ENCODE results near the gene DMRTC2. TPM values are rescaled to one million over a fixed set of nuclear protein-coding genes. Genes with fewer than 3 reads are reported as not detected.

Gene DMRTC2
- polyA plus RNA-seq, 3 donors = not detected

Other genes with a start within 250 kb of the DMRTC2 start
- gene CEACAM4, start 218.0 kb upstream of the DMRTC2 start, polyA plus RNA-seq = 1 to 10 TPM in 2 of 3 donors, under 1 TPM in 1; 0.55 to 2.7 (median 2.5) TPM
- gene CEACAM7, start 156.8 kb upstream of the DMRTC2 start, polyA plus RNA-seq = under 1 TPM; 0.22 to 0.40 (median 0.23) TPM
- under 1 TPM; 0.07 to 0.90 (median 0.56) TPM for gene CEACAM5, start 136.4 kb upstream of the DMRTC2 start, polyA plus RNA-seq
- 1 to 10 TPM in 1 of 3 donors, under 1 TPM in 2; 0.33 to 3.2 (median 0.56) TPM for gene CEACAM6, start 89.5 kb upstream of the DMRTC2 start, polyA plus RNA-seq
- gene CEACAM3, start 48.5 kb upstream of the DMRTC2 start, polyA plus RNA-seq = 1 to 10 TPM in 2 of 3 donors, under 1 TPM in 1; 0.07 to 2.0 (median 1.5) TPM
- not detected for gene LYPD4, start 359 bp upstream of the DMRTC2 start, polyA plus RNA-seq
- 1,000 to 10,000 TPM; 1,592 to 2,502 (median 1,675) TPM for gene RPS19, start 15.2 kb downstream of the DMRTC2 start, polyA plus RNA-seq
- 1 to 10 TPM in 2 of 3 donors, not detected in 1; 1.8 to 3.0 TPM for gene CD79A, start 32.2 kb downstream of the DMRTC2 start, polyA plus RNA-seq
- 100 to 1,000 TPM in 1 of 3 donors, 10 to 100 TPM in 2; 39.4 to 131 (median 89.0) TPM for gene ARHGEF1, start 38.1 kb downstream of the DMRTC2 start, polyA plus RNA-seq
- gene ERFL, start 83.4 kb downstream of the DMRTC2 start, polyA plus RNA-seq = under 1 TPM in 2 of 3 donors, not detected in 1; 0.12 to 0.24 TPM
- 100 to 1,000 TPM; 131 to 208 (median 149) TPM for gene RABAC1, start 114.3 kb downstream of the DMRTC2 start, polyA plus RNA-seq
- gene ATP1A3, start 149.2 kb downstream of the DMRTC2 start, polyA plus RNA-seq = under 1 TPM in 2 of 3 donors, not detected in 1; 0.21 to 0.34 TPM
- gene GRIK5, start 225.2 kb downstream of the DMRTC2 start, polyA plus RNA-seq = 1 to 10 TPM in 1 of 3 donors, under 1 TPM in 2; 0.51 to 1.2 (median 0.79) TPM
- 1 to 10 TPM; 4.2 to 8.0 (median 5.3) TPM for gene ZNF574, start 231.1 kb downstream of the DMRTC2 start, polyA plus RNA-seq